ENCODE results near the gene SLAMF7. TPM values are rescaled to one million over a fixed set of nuclear protein-coding genes. Genes with fewer than 3 reads are reported as not detected.
"Not testable (repeated sequence)": the region's sequence is repeated elsewhere in the genome, so short reads cannot be mapped to it uniquely, and the experiment has no call there.

The SLAMF7 gene, protein sequence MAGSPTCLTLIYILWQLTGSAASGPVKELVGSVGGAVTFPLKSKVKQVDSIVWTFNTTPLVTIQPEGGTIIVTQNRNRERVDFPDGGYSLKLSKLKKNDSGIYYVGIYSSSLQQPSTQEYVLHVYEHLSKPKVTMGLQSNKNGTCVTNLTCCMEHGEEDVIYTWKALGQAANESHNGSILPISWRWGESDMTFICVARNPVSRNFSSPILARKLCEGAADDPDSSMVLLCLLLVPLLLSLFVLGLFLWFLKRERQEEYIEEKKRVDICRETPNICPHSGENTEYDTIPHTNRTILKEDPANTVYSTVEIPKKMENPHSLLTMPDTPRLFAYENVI
- 0.45 and 0.48 TPM in 2 replicates for total RNA-seq (ENCODE audit: low replicate concordance)
- long read RNA-seq = 0 reads

- Mint-ChIP-seq H3K9me3 (no peaks in the 10 kb centered on the region), H3K4me3 (no peak within 1 kb of the TSS), H3K36me3 (no peaks in the 10 kb centered on the region), H3K4me1 (ENCODE audit: unreplicated experiment) (no peaks in the 10 kb centered on the region), H3K27ac (no peak within 1 kb of the TSS), H3K27me3 (no peaks in the 10 kb centered on the region)
- DNase-seq (ENCODE audit: extremely low spot score, unreplicated experiment) = no peak
- TF ChIP-seq, protein P1, sequence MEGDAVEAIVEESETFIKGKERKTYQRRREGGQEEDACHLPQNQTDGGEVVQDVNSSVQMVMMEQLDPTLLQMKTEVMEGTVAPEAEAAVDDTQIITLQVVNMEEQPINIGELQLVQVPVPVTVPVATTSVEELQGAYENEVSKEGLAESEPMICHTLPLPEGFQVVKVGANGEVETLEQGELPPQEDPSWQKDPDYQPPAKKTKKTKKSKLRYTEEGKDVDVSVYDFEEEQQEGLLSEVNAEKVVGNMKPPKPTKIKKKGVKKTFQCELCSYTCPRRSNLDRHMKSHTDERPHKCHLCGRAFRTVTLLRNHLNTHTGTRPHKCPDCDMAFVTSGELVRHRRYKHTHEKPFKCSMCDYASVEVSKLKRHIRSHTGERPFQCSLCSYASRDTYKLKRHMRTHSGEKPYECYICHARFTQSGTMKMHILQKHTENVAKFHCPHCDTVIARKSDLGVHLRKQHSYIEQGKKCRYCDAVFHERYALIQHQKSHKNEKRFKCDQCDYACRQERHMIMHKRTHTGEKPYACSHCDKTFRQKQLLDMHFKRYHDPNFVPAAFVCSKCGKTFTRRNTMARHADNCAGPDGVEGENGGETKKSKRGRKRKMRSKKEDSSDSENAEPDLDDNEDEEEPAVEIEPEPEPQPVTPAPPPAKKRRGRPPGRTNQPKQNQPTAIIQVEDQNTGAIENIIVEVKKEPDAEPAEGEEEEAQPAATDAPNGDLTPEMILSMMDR (conservative IDR thresholded peaks at IDR 0.05) = no peak
Observed at GRCh38 chr1:160739098-160739511, at the start of gene SLAMF7. TSS of gene SLAMF7 (plus strand) at chr1:160739247. CDS start at chr1:160739302, 55 bp downstream.

GRCh38 chr1:160692390-160692789, 46.7 kb upstream of the SLAMF7 start:
- not testable (repeated sequence) for H3K9me3 Mint-ChIP-seq; H3K4me1 Mint-ChIP-seq (ENCODE audit: unreplicated experiment); DNase-seq (ENCODE audit: extremely low spot score, unreplicated experiment); H3K4me3 Mint-ChIP-seq; H3K27ac Mint-ChIP-seq; H3K36me3 Mint-ChIP-seq
- peaks cover 23% of the 10 kb centered on the region for H3K27me3 Mint-ChIP-seq

DNA sequence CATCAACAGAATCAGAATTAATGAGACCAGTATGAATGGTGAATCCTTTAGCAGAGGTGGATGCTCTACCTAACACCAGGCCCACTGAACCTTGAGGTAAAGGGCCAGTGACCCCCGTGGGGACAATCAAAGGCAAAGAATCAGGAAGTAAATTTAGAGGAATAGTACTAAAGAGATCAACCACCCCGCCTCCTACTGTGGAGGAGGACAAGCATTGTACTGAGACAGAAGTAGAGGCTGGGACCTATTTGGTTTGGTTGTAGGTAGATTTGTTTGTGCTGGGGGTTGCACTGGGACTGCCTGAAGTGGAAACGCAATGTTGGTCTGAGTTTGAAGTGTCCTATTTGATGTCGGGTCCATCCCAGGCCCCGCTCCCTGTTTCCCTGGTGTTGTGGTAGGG, 36.9 kb upstream of the SLAMF7 start:
- Mint-ChIP-seq H3K27ac (no peak overlapping the region), H3K4me3 (no peak overlapping the region), H3K36me3 (no peaks in the 10 kb centered on the region), H3K27me3 (peaks cover 29% of the 10 kb centered on the region), H3K4me1 (ENCODE audit: unreplicated experiment) (no peaks in the 10 kb centered on the region), H3K9me3 (no peaks in the 10 kb centered on the region)
- TF ChIP-seq, protein P1 (conservative IDR thresholded peaks at IDR 0.05) = no peak
- DNase-seq (ENCODE audit: extremely low spot score, unreplicated experiment) = no peak

DNA sequence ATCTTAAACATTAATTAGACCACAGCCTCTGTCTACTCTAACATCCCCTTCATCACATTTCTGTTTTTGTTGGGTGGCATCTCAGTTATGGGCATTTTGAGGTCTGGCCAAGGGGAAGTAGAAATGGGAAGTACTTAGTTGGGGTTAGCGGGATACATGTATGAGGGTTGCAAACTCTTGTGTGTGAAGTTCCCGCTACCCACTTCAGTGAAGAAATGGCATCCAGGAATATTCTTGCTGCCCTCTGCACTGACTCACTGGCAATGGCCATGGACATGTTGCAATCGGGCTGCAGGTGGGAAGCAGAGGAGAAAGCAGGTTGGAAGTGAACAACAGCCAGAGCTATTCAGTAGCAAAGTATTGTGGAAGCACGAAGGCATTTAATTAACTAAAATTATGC, 34.8 kb upstream of the SLAMF7 start:
- H3K4me3 Mint-ChIP-seq = no peak overlapping the region
- no peak for DNase-seq (ENCODE audit: extremely low spot score, unreplicated experiment)
- TF ChIP-seq, protein P1 (conservative IDR thresholded peaks at IDR 0.05) = no peak
- peaks cover 27% of the 10 kb centered on the region for H3K27me3 Mint-ChIP-seq
- H3K4me1 Mint-ChIP-seq (ENCODE audit: unreplicated experiment) = no peaks in the 10 kb centered on the region
- H3K9me3 Mint-ChIP-seq = no peaks in the 10 kb centered on the region
- no peak overlapping the region for H3K27ac Mint-ChIP-seq
- no peaks in the 10 kb centered on the region for H3K36me3 Mint-ChIP-seq

GRCh38 chr1:160705212-160705621, 33.8 kb upstream of the SLAMF7 start:
- not testable (repeated sequence) for H3K36me3 Mint-ChIP-seq

GRCh38 chr1:160705742-160706141, 33.3 kb upstream of the SLAMF7 start:
- Mint-ChIP-seq H3K9me3 (no peaks in the 10 kb centered on the region), H3K4me3 (no peak overlapping the region), H3K27ac (no peak overlapping the region), H3K4me1 (ENCODE audit: unreplicated experiment) (no peaks in the 10 kb centered on the region), H3K36me3 (no peaks in the 10 kb centered on the region), H3K27me3 (peaks cover 28% of the 10 kb centered on the region)
- no peak for DNase-seq (ENCODE audit: extremely low spot score, unreplicated experiment)
- TF ChIP-seq, protein P1 (conservative IDR thresholded peaks at IDR 0.05) = no peak

More at GRCh38 chr1:160705212-160705621, 33.8 kb upstream of the SLAMF7 start:
- H3K9me3 Mint-ChIP-seq; H3K4me1 Mint-ChIP-seq (ENCODE audit: unreplicated experiment); H3K27ac Mint-ChIP-seq; H3K4me3 Mint-ChIP-seq; DNase-seq (ENCODE audit: extremely low spot score, unreplicated experiment): not testable (repeated sequence)
- H3K27me3 Mint-ChIP-seq = peaks cover 27% of the 10 kb centered on the region
